Central memory CD8-positive, alpha-beta T cell (primary cell): ENCODE data around the gene ZBTB2.
"Not testable (repeated sequence)": the region's sequence is repeated elsewhere in the genome, so short reads cannot be mapped to it uniquely, and the experiment has no call there.

Experiments used
- ATAC-seq: fragments of 150-1000 bp; cut with Tn5 transposase; replicated peaks from 2 replicates; pipeline ENCODE4 v1.10.0; 2022; ENCODE audit warnings: mild to moderate bottlenecking, moderate FRiP score, moderate number of reproducible peaks; ENCODE audit not compliant: poor library complexity, severe bottlenecking; ENCODE audit errors: extremely low read depth
- DNase-seq, 2 donors: peaks; one replicate each; pipeline ENCODE4 v3.0.0; 2021; ENCODE audit warnings: low spot score in 2 of 2
- H3K27ac Mint-ChIP-seq: one replicate; pipeline ENCODE4 v1.8.0; 2022; ENCODE audit warnings: low read depth, mild to moderate bottlenecking, moderate library complexity, mixed read lengths
- H3K27me3 Mint-ChIP-seq: one replicate; pipeline ENCODE4 v1.8.0; 2022; ENCODE audit warnings: mixed read lengths
- H3K36me3 Mint-ChIP-seq: one replicate; pipeline ENCODE4 v1.8.0; 2022; ENCODE audit warnings: mild to moderate bottlenecking, moderate library complexity, mixed read lengths; ENCODE audit not compliant: insufficient read depth
- H3K4me1 Mint-ChIP-seq: one replicate; pipeline ENCODE4 v1.8.0; 2022; ENCODE audit warnings: mixed read lengths
- H3K4me3 Mint-ChIP-seq: one replicate; pipeline ENCODE4 v1.8.0; 2022; ENCODE audit warnings: mild to moderate bottlenecking, moderate library complexity, mixed read lengths
- H3K9me3 Mint-ChIP-seq: one replicate; pipeline ENCODE4 v1.8.0; 2022; ENCODE audit warnings: mixed read lengths

ZBTB2 gene

DNA sequence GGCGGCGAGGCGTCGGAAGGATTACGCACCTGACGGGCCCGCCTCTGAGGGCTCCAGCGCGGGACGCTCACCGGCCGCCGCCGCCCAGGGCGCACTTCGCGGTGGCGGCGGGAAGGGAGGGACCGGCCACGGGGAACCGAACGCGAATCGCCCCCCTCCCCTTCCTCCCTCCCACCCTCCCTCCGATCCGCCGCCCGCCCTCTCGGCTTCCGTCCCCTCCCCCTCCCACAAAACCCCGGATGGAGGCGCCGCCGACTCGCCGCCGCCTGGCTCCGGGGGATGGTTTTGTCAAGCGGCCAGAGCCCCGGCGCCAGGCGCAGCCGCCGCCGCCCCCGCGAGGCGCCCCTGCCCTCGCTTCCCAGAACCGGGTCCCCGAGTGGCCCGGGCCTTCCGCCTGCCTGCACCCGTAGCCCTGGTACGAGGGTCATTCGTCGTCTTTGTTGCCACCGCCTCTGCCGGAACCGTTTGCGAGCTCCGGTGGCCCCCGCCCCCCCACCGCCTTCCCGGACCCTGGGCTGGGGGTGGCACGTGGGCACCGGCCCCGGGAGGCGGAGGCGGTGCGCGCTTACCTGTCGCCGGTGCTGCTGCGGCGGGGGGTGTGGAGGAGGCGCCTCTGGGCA lies 398 bp downstream of the ZBTB2 start:
- H3K27me3 Mint-ChIP-seq = no peaks in the 10 kb centered on the region
- DNase-seq (peak; percentile 69 to 73), ATAC-seq (peak; percentile 11)
- H3K27ac Mint-ChIP-seq = peak overlapping the region; percentile 62
- H3K4me1 Mint-ChIP-seq = peaks cover 47% of the 10 kb centered on the region
- peaks cover 29% of the 10 kb centered on the region for H3K36me3 Mint-ChIP-seq
- peak overlapping the region; percentile 96 for H3K4me3 Mint-ChIP-seq
- no peaks in the 10 kb centered on the region for H3K9me3 Mint-ChIP-seq

DNA sequence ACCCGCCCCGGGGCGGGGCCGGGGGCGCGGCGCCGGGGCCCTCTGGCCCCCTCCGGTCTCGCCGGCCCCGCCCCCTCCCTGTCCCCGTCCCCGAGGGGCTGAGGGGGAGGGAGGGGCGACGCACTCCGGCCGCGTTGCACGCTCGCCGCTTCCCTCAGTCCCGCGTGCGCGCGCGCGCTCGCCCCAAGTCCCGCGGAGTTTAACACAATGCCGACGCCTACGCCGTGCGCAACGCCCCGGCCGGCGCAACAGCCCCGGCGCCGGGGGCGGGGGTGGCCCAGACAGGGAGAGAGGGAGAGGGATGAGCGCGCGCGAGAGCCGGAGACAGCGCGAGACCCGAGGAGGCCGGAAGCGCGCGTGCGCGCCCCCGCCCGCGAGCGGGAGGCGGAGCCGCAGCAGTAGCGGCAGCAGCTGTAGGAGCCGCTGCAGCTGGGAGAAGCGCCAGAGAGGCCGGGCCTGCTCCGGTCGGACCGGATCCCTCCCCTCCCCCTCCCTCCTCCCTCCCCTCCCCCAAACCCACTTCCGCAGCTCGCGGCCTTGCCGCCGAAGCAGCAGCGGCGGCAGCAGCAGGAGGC lies 996 bp downstream of the ZBTB2 start:
- Mint-ChIP-seq H3K9me3 (no peaks in the 10 kb centered on the region), H3K4me3 (peak overlapping the region; percentile 96), H3K4me1 (peaks cover 45% of the 10 kb centered on the region), H3K27me3 (no peaks in the 10 kb centered on the region), H3K36me3 (peaks cover 29% of the 10 kb centered on the region), H3K27ac (peak overlapping the region; percentile 62)
- ATAC-seq (peak; percentile 81), DNase-seq (peak; percentile 93 to 97)

DNA sequence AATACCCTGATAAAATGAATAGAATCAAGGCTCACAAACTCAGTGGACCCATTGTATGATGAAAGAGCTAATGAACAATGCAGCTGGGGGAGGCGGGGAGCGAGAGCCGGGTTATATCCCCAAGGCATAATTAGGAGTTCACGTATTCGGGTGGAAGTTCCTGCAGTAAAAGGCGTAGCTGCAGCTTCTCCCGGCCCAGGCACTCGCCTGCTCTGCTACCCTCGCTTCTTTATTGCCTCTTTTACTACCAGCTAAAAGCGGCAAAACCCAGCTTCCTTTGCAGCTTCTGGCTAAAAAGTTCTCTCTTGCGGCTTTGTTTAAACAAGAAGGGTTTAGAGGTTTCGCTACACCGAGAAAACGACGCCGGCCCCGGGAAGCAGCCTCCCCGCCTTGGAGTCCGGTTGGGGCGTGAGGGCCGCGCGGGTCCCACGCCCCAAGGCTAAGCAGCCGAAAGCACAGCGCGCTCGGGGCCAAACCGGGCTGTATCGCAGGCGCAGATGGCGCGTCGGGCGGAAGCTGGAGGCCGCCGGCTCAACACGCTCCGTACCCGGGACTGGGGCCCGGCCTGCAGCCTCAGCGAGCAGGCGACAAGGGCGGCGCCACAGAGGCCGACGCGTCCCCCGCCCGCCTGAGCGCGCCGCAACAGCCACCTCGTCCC lies 1.6 kb downstream of the ZBTB2 start:
- Mint-ChIP-seq H3K9me3 (no peaks in the 10 kb centered on the region), H3K27me3 (no peaks in the 10 kb centered on the region), H3K4me1 (peaks cover 45% of the 10 kb centered on the region), H3K36me3 (peaks cover 29% of the 10 kb centered on the region), H3K27ac (peak overlapping the region; percentile 90), H3K4me3 (peak overlapping the region; percentile 96)
- peak; percentile 62 for ATAC-seq
- peak in 1 of 2 donors; percentile 71 for DNase-seq

DNA sequence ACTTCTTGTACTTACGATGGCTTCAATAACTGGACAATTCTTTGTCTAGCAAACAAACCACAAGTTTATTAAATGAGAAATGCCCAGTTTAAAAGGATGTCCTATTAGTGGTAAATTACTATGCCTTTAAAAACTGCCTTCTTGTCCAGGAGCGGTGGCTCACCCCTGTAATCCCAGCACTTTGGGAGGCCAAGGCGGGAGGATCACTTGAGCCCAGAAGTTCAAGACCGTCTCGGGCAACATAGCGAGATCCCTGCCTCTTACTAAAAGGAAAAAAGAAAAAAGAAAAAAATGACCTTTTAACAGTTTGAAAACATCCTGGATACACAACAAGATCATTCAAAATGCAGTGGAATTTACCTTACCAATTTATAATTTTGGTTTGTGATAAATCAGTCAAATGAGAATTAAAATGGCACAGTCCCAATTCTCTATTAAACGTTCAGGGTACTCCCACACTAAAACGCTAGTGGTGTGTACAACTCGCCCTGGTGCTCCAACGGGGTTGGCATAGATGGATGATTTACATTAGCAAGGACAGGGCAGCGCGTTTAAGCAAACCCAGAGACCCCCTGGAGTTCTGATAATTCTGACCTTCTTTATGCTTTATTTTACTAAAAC lies 2.3 kb downstream of the ZBTB2 start:
- H3K27ac Mint-ChIP-seq = peak overlapping the region; percentile 90
- H3K4me1 Mint-ChIP-seq = peaks cover 47% of the 10 kb centered on the region
- DNase-seq (no peak), ATAC-seq (no peak)
- H3K27me3 Mint-ChIP-seq = no peaks in the 10 kb centered on the region
- no peaks in the 10 kb centered on the region for H3K9me3 Mint-ChIP-seq
- peak overlapping the region; percentile 96 for H3K4me3 Mint-ChIP-seq
- peaks cover 29% of the 10 kb centered on the region for H3K36me3 Mint-ChIP-seq

DNA sequence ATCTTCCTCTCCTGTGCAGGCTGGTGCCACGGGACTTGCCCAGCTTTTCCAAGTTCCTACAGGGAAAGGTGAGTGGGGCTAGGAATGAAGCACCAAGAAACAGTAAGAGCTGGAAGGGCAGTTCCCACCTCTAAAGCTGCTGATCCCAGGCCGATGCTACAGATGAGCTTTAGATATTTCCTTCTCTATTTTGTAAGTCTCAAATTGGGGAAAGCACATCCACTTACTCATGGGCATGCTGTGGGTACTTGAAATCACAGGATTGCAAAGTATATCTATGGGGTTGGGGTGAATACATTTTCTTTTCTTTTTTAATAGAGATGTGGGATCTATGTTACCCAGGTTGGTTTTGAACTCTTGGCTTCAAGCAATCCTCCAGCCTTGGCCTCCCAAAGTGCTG lies 3.1 kb downstream of the ZBTB2 start:
- H3K27me3 Mint-ChIP-seq = no peaks in the 10 kb centered on the region
- H3K9me3 Mint-ChIP-seq = no peaks in the 10 kb centered on the region
- peaks cover 40% of the 10 kb centered on the region for H3K4me1 Mint-ChIP-seq
- ATAC-seq (no peak), DNase-seq (no peak)
- H3K4me3 Mint-ChIP-seq = no peak overlapping the region
- H3K36me3 Mint-ChIP-seq = peaks cover 29% of the 10 kb centered on the region
- H3K27ac Mint-ChIP-seq = no peak overlapping the region

DNA sequence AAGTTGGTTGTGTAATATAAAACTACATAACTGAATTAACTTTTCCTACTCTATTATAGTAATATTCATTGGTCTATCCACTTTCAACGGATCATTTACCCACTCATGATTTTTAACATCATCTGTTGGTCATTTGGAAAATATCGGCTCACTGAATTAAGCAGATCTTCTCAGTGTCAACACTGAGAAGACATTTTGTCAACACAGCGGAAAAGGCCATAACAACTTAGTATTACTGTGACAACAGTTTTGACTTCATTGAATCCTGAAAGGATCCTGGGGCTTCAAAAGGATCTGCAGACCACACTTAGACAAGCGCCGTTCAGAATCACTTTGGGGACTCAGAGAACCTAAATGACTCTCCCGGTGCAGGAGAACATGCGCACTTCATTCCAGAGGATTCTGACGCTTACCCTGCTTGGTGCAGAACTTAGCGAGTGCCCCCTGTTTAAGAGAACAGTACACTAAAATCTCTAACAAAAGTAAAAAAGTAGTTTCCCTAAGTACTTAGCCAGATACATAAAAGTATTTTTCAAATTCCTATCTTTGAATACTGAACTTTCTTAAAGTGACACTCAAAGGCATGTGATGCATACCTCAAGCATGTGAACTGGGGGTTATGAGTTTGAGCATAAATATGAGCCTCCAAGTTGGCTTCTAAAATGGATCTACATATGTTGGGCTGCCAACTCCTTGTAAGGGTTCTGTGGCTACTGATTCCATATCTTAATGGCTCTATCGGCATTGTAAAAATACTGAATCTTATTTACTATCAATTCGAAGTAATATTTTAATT lies 4.0 kb downstream of the ZBTB2 start:
- no peak overlapping the region for H3K27ac Mint-ChIP-seq
- peaks cover 32% of the 10 kb centered on the region for H3K4me1 Mint-ChIP-seq
- DNase-seq (no peak), ATAC-seq (no peak)
- no peaks in the 10 kb centered on the region for H3K27me3 Mint-ChIP-seq
- no peak overlapping the region for H3K4me3 Mint-ChIP-seq
- peaks cover 25% of the 10 kb centered on the region for H3K36me3 Mint-ChIP-seq
- no peaks in the 10 kb centered on the region for H3K9me3 Mint-ChIP-seq

DNA sequence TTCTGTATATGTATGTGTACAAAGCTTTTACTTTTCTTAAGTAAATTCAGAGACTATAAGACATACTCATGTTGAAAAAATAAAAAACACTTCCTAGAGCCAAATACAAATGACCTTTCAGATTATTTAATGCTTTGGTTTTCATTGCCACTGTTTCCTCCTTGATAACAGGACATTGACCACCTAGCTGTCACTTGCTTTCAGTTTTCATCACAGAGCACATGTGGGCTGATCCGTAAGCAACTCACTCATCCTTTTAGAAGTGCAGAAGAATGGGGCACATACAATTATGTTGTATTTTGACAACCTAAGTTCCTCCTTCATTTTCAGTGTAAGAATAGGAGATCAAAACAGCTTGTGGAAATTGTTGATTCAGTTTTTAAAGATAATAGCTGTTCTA lies 6.2 kb downstream of the ZBTB2 start:
- H3K9me3 Mint-ChIP-seq = no peaks in the 10 kb centered on the region
- ATAC-seq (no peak), DNase-seq (no peak)
- H3K36me3 Mint-ChIP-seq = peaks cover 7% of the 10 kb centered on the region
- no peaks in the 10 kb centered on the region for H3K27me3 Mint-ChIP-seq
- peak overlapping the region; percentile 68 for H3K27ac Mint-ChIP-seq
- peak overlapping the region; percentile 22 for H3K4me3 Mint-ChIP-seq
- H3K4me1 Mint-ChIP-seq = peaks cover 38% of the 10 kb centered on the region

DNA sequence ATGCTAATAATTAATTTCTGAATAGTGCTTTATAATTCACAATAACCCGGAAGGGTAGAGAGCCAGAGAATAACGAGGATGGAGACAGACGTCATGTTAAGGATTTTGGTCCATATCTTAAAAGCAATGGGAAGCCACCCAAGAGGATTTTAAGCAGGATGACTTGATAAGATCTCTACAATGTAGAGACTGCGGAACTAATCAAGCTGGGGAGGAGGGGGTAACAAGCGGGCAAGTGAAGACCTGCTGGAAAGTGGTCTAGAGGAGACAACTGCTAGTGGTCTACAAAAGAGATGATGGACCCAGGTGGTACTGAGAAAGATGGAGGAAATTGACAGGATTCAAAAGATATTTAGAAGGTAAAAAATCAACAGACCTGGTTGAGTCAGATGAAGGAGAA lies 7.2 kb downstream of the ZBTB2 start:
- Mint-ChIP-seq H3K36me3 (peaks cover 4% of the 10 kb centered on the region), H3K4me1 (peaks cover 41% of the 10 kb centered on the region), H3K27me3 (no peaks in the 10 kb centered on the region), H3K9me3 (no peaks in the 10 kb centered on the region), H3K4me3 (no peak overlapping the region), H3K27ac (peak overlapping the region; percentile 50)
- no peak for ATAC-seq
- no peak for DNase-seq

DNA sequence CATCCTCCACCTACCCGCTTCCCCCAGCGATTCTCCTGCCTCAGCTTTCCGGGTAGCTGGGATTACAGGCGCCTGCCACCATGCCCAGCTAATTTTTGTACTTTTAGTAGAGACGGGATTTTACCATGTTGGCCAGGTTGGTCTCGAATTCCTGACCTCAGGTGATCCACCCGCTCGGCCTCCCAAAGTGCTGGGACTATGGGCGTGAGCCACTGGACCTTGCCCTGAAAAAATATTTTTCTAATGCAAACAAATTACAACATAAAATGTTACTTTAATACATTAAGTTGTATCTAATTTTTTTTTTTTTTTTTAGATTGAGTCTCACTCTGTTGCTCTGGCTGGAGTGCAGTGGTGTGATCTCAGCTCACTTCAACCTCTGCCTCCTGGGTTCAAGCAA lies 8.7 kb downstream of the ZBTB2 start:
- not testable (repeated sequence) for H3K27ac Mint-ChIP-seq, H3K27me3 Mint-ChIP-seq, ATAC-seq, H3K9me3 Mint-ChIP-seq, DNase-seq, H3K36me3 Mint-ChIP-seq, H3K4me3 Mint-ChIP-seq
- peaks cover 51% of the 10 kb centered on the region for H3K4me1 Mint-ChIP-seq

DNA sequence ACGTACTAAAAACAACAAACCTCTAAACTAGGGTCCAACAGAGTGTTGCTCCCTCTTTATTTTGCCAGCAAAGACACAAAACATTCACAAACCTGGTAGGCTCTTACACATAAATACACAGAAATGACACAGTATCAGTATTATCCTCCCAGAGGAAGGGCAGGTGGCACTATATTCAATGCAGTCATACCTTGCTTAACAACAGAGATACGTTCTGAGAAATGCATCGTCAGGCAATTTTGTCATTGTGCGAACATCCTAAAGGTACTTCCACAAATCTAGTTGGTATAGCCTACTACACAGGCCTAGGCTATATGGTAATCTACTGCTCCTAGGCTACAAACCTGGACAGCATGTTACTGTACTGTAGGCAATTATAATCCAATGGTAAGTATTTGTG lies 9.6 kb downstream of the ZBTB2 start:
- peak overlapping the region; percentile 99 for H3K27ac Mint-ChIP-seq
- H3K36me3 Mint-ChIP-seq = peaks cover 6% of the 10 kb centered on the region
- no peak overlapping the region for H3K4me3 Mint-ChIP-seq
- H3K9me3 Mint-ChIP-seq = no peaks in the 10 kb centered on the region
- H3K27me3 Mint-ChIP-seq = no peaks in the 10 kb centered on the region
- ATAC-seq = no peak
- no peak for DNase-seq
- peaks cover 54% of the 10 kb centered on the region for H3K4me1 Mint-ChIP-seq

DNA sequence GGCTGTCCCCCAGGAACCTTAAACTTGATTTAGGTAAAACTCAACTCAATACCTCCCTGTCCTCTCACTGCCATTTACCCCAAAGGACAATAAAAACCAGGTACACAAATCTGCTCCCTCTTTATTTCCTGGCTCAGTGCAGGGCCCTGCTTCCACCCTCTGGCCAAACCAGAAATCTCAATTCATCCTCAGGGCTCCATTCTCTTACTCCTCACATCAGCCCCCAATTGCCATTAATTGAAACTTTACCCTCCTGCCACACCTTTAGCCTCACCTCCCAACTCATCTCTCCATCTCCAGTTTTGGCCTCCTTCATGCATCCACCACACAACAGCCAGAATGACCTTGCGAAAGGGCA lies 10.5 kb downstream of the ZBTB2 start:
- ATAC-seq = no peak
- no peaks in the 10 kb centered on the region for H3K27me3 Mint-ChIP-seq
- DNase-seq = no peak
- peaks cover 62% of the 10 kb centered on the region for H3K4me1 Mint-ChIP-seq
- peaks cover 6% of the 10 kb centered on the region for H3K36me3 Mint-ChIP-seq
- peak overlapping the region; percentile 84 for H3K4me3 Mint-ChIP-seq
- H3K27ac Mint-ChIP-seq = peak overlapping the region; percentile 99
- no peaks in the 10 kb centered on the region for H3K9me3 Mint-ChIP-seq
